HEK293T (cell line): ENCODE data around the gene PSMD6.

Experiments used
- BHLHE40 ChIP-seq: fragments of 450-650 bp; IDR thresholded peaks from 2 replicates; pipeline ENCODE4 v1.6.1; 2016; ENCODE audit warnings: mild to moderate bottlenecking, moderate library complexity, borderline replicate concordance
- ELF4 ChIP-seq: fragments of 450-650 bp; IDR thresholded peaks from 2 replicates; pipeline ENCODE4 v1.6.1; 2017; ENCODE audit warnings: antibody characterized with exemption
- FOXM1 ChIP-seq: fragments of 450-650 bp; IDR thresholded peaks from 2 replicates; pipeline ENCODE4 v1.6.1; 2017; ENCODE audit warnings: mild to moderate bottlenecking, borderline replicate concordance
- HDGF ChIP-seq: fragments of 450-650 bp; IDR thresholded peaks from 2 replicates; pipeline ENCODE4 v1.6.1; 2017; ENCODE audit warnings: antibody characterized with exemption, borderline replicate concordance
- LEF1 ChIP-seq: fragments of 450-650 bp; IDR thresholded peaks from 2 replicates; pipeline ENCODE4 v1.6.1; 2017; ENCODE audit warnings: mild to moderate bottlenecking, borderline replicate concordance
- SP1 ChIP-seq: fragments of 450-650 bp; IDR thresholded peaks from 2 replicates; pipeline ENCODE4 v1.6.1; 2017
- SUZ12 ChIP-seq: fragments of 450-650 bp; IDR thresholded peaks from 2 replicates; pipeline ENCODE4 v1.6.1; 2016; ENCODE audit warnings: mild to moderate bottlenecking
- TARDBP ChIP-seq: fragments of 450-650 bp; IDR thresholded peaks from 2 replicates; pipeline ENCODE4 v1.6.1; 2016
- TF ChIP-seq, protein P1 (sequence below): fragments of 450-650 bp; IDR thresholded peaks from 2 replicates; pipeline ENCODE4 v1.6.1; 2016

DNA sequence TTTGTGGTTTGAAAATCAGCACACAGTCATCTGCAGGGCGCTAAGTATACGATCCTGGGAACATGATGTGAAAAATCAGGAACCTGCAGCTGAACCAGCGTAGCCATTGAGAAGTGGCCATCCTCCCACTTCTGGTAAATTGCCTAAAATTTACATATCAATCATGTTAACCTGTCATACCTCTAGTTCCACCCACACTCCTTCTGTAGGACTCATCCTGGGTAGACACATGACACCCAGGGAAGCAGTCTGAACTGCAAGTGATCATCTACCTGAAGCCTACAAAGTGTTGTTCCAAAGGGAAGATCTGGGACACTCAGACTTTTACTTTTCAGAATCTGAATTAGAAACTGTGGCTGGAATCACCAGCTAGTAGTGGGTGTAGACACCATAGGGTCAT is 5.5 kb upstream of the PSMD6 start:
- no peak for TF ChIP-seq SUZ12
- no peak for TF ChIP-seq SP1
- TF ChIP-seq ELF4, result no peak
- no peak for TF ChIP-seq HDGF
- no peak for TF ChIP-seq TARDBP
- TF ChIP-seq BHLHE40, result no peak
- TF ChIP-seq FOXM1, result no peak
- TF ChIP-seq, protein P1, sequence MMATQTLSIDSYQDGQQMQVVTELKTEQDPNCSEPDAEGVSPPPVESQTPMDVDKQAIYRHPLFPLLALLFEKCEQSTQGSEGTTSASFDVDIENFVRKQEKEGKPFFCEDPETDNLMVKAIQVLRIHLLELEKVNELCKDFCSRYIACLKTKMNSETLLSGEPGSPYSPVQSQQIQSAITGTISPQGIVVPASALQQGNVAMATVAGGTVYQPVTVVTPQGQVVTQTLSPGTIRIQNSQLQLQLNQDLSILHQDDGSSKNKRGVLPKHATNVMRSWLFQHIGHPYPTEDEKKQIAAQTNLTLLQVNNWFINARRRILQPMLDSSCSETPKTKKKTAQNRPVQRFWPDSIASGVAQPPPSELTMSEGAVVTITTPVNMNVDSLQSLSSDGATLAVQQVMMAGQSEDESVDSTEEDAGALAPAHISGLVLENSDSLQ, result no peak
- no peak for TF ChIP-seq LEF1
